ENCODE data around the gene LSR. TPM values are rescaled to one million over a fixed set of nuclear protein-coding genes. Genes with fewer than 3 reads are reported as not detected.

LSR gene
- total RNA-seq, 1 experiment from 2014 or later, result 172 TPM

DNA sequence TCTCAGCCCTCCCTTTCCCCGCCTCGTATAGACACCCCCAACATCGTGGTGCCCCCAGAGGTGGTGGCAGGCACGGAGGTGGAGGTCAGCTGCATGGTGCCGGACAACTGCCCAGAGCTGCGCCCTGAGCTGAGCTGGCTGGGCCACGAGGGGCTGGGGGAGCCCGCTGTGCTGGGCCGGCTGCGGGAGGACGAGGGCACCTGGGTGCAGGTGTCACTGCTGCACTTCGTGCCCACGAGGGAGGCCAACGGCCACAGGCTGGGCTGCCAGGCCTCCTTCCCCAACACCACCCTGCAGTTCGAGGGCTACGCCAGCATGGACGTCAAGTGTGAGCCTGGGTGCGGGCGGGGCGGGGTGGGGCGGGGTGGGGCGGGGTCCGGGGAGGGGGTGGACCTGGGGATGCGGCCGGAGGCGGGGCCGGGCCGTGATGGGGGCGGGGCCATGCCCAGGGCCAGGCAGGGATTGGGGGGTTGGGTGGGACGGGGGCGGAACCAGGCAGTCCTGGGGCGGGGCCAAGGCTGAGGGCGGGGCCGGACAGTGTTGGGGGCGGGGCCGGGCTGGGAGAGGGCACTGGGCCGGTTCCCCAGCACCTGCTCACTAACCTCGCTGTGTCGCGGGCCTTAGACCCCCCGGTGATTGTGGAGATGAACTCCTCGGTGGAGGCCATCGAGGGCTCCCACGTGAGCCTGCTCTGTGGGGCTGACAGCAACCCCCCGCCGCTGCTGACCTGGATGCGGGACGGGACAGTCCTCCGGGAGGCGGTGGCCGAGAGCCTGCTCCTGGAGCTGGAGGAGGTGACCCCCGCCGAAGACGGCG, 50.9 kb downstream of the LSR start:
- intact Hi-C loops (cut with micrococcal nuclease; ENCODE audit: unreplicated experiment), result no loop called here
- H3K4me3 Mint-ChIP-seq (ENCODE audit: unreplicated experiment), result no peak overlapping the region

DNA sequence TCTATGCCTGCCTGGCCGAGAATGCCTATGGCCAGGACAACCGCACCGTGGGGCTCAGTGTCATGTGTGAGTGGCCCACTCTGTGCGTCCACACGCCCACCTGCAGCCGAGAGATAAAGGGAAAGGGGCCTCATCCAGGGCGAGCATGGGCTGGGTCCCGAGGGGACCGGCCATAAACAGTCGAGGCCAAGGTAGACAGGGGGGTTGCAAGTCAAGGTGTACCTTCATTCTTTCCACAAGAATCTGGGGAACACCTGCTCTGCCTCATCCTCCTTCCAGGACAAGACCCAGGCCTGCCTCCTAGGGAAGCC, 51.5 kb downstream of the LSR start:
- DNase-seq, result no peak
- BruUV-seq (replicated peaks), result no TSS peak
- intact Hi-C loops (cut with micrococcal nuclease; ENCODE audit: unreplicated experiment), result no loop called here
- Histone ChIP-seq H3K36me3 (ENCODE audit: control insufficient read depth, insufficient read depth, low read length) (no peaks in the 10 kb centered on the region), H3K4me3 (ENCODE audit: low read depth, low read length) (no peak overlapping the region), H3K9me3 (no peaks in the 10 kb centered on the region), H3K4me1 (no peaks in the 10 kb centered on the region), H3K27me3 (replicated peaks; ENCODE audit: control insufficient read depth, insufficient read depth, low read length) (no peaks in the 10 kb centered on the region)
- no peaks in the 10 kb centered on the region for H3K36me3 Mint-ChIP-seq (ENCODE audit: insufficient read depth, unreplicated experiment)
- H3K27ac Mint-ChIP-seq (ENCODE audit: unreplicated experiment), result no peak overlapping the region
- ChIA-PET CTCF (no interaction called here), POLR2A (no interaction called here)
- H3K9me3 Mint-ChIP-seq (ENCODE audit: unreplicated experiment), result no peaks in the 10 kb centered on the region
- TF ChIP-seq, protein P1, sequence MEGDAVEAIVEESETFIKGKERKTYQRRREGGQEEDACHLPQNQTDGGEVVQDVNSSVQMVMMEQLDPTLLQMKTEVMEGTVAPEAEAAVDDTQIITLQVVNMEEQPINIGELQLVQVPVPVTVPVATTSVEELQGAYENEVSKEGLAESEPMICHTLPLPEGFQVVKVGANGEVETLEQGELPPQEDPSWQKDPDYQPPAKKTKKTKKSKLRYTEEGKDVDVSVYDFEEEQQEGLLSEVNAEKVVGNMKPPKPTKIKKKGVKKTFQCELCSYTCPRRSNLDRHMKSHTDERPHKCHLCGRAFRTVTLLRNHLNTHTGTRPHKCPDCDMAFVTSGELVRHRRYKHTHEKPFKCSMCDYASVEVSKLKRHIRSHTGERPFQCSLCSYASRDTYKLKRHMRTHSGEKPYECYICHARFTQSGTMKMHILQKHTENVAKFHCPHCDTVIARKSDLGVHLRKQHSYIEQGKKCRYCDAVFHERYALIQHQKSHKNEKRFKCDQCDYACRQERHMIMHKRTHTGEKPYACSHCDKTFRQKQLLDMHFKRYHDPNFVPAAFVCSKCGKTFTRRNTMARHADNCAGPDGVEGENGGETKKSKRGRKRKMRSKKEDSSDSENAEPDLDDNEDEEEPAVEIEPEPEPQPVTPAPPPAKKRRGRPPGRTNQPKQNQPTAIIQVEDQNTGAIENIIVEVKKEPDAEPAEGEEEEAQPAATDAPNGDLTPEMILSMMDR (IDR thresholded peaks at IDR 0.05; ENCODE audit: insufficient read depth in 1 of 2, low read depth in 1 of 2, low read length in 1 of 2, severe bottlenecking in 1 of 2, unreplicated experiment in 1 of 2), result no peak
- no peaks in the 10 kb centered on the region for H3K27me3 Mint-ChIP-seq (ENCODE audit: insufficient read depth, unreplicated experiment)
- no peak overlapping the region for H3K4me3 Mint-ChIP-seq (ENCODE audit: unreplicated experiment)
- no peaks in the 10 kb centered on the region for H3K4me1 Mint-ChIP-seq (ENCODE audit: low read depth, unreplicated experiment)

More for the DNA sequence above, 50.9 kb downstream of the LSR start:
- CTCF ChIA-PET, result no interaction called here
- no peaks in the 10 kb centered on the region for H3K36me3 ChIP-seq (ENCODE audit: control insufficient read depth, insufficient read depth, low read length)
- no peaks in the 10 kb centered on the region for H3K4me1 ChIP-seq
- H3K27me3 ChIP-seq (replicated peaks; ENCODE audit: control insufficient read depth, insufficient read depth, low read length), result no peaks in the 10 kb centered on the region
- no peak for DNase-seq
- H3K4me1 Mint-ChIP-seq (ENCODE audit: low read depth, unreplicated experiment), result no peaks in the 10 kb centered on the region
- no peaks in the 10 kb centered on the region for H3K36me3 Mint-ChIP-seq (ENCODE audit: insufficient read depth, unreplicated experiment)
- H3K27me3 Mint-ChIP-seq (ENCODE audit: insufficient read depth, unreplicated experiment), result no peaks in the 10 kb centered on the region
- POLR2A ChIA-PET, result no interaction called here
- TF ChIP-seq, protein P1 (IDR thresholded peaks at IDR 0.05; ENCODE audit: insufficient read depth in 1 of 2, low read depth in 1 of 2, low read length in 1 of 2, severe bottlenecking in 1 of 2, unreplicated experiment in 1 of 2), result no peak
- H3K27ac Mint-ChIP-seq (ENCODE audit: unreplicated experiment), result no peak overlapping the region
- no peak overlapping the region for H3K4me3 ChIP-seq (ENCODE audit: low read depth, low read length)
- no TSS peak for BruUV-seq (replicated peaks)
- H3K9me3 ChIP-seq, result no peaks in the 10 kb centered on the region
- H3K9me3 Mint-ChIP-seq (ENCODE audit: unreplicated experiment), result no peaks in the 10 kb centered on the region

DNA sequence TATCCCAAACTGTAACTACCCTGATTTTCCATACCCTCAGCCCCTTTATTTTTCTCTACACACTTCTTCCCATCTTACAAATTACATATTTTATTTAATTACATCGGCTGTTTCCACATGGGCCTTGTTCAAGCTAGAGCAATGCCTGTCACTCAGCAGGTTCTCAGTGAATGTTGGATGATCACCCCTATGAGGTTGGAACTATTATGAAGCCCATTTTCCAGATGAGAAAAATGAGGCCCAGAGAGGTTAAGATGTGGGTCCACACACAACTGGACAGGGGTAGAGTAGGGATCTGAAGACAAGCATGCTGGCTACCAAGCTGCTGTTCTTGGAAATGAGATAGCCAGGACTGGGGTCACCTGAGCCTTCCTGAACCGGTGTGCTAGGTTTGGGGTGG, 53.2 kb downstream of the LSR start:
- intact Hi-C loops (cut with micrococcal nuclease; ENCODE audit: unreplicated experiment), result no loop called here
- no peak for DNase-seq
- TF ChIP-seq, protein P1 (IDR thresholded peaks at IDR 0.05; ENCODE audit: insufficient read depth in 1 of 2, low read depth in 1 of 2, low read length in 1 of 2, severe bottlenecking in 1 of 2, unreplicated experiment in 1 of 2), result no peak
- no peak overlapping the region for H3K27ac Mint-ChIP-seq (ENCODE audit: unreplicated experiment)
- no peaks in the 10 kb centered on the region for H3K36me3 Mint-ChIP-seq (ENCODE audit: insufficient read depth, unreplicated experiment)
- ChIA-PET CTCF (no interaction called here), POLR2A (no interaction called here)
- H3K27me3 Mint-ChIP-seq (ENCODE audit: insufficient read depth, unreplicated experiment), result no peaks in the 10 kb centered on the region
- no peaks in the 10 kb centered on the region for H3K9me3 Mint-ChIP-seq (ENCODE audit: unreplicated experiment)
- no peak overlapping the region for H3K4me3 ChIP-seq (ENCODE audit: low read depth, low read length)
- BruUV-seq (replicated peaks), result no TSS peak
- no peaks in the 10 kb centered on the region for H3K9me3 ChIP-seq
- no peaks in the 10 kb centered on the region for H3K4me1 Mint-ChIP-seq (ENCODE audit: low read depth, unreplicated experiment)
- H3K4me1 ChIP-seq, result peaks cover 3% of the 10 kb centered on the region; the same call in 1 of the 2 replicates
- no peaks in the 10 kb centered on the region for H3K36me3 ChIP-seq (ENCODE audit: control insufficient read depth, insufficient read depth, low read length)
- H3K4me3 Mint-ChIP-seq (ENCODE audit: unreplicated experiment), result no peak overlapping the region
- H3K27me3 ChIP-seq (replicated peaks; ENCODE audit: control insufficient read depth, insufficient read depth, low read length), result no peaks in the 10 kb centered on the region
